GM23248 (cell line): ENCODE measurements around the gene CYBC1.

Experiments
- EZH2 ChIP-seq: fragments of 200-600 bp; sonication (generic); IDR thresholded peaks from 2 replicates; pipeline ENCODE4 v1.6.1; 2018; ENCODE audit warnings: antibody characterized with exemption, mild to moderate bottlenecking; ENCODE audit not compliant: insufficient read depth, poor library complexity, severe bottlenecking
- EZH2phosphoT487 ChIP-seq: fragments of 200-600 bp; sonication (generic); IDR thresholded peaks from 2 replicates; pipeline ENCODE4 v1.6.1; 2018; ENCODE audit warnings: antibody characterized with exemption, moderate library complexity, mild to moderate bottlenecking, low read depth; ENCODE audit not compliant: insufficient read depth

DNA sequence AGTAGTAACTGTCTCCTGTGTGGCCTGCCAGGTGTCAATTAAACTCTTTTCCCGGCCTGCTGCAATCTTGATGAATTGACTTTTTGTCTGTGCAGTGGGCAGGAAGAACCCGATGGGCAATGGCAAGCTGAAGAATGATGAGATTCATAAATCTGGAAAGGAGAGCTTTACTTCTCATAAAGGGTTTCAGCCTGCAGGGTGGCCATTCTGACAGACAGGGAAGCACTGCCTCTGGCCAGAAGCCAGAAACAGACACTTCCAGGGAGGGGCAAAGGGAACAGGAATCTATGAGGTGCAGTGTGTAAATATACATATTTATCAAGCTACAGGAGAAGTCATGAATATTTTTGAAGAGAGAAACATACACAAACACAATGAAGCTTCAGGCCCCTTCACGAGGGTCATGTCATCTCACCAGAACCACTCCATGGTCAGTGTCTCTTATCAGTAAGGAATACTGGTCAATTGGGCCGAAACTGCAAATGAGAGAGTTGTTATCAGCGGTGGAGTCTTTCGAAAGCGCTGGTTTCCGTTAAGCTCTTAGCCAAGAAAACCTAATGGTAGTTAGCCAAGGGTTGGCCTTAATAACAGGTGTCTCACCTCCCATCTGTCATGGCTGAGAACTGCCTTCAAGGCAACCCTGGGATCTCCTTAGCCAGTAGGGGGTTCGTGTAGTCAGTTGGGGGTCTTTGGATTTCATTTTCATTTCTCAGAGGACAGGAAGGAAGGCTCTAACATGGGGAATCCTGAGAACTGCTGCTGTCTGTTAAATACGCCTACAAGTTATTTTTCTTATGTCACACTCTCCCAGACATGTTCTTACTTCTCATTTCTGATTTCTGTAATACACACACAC, 6.7 kb upstream of the CYBC1 start:
- TF ChIP-seq EZH2 (no peak), EZH2phosphoT487 (no peak)
